ENCODE results near the gene SORCS2. TPM values are rescaled to one million over a fixed set of nuclear protein-coding genes. Genes with fewer than 3 reads are reported as not detected.

SORCS2 gene
- total RNA-seq, 2 experiments from 2014 or later: 0.07 to 0.15 TPM

DNA sequence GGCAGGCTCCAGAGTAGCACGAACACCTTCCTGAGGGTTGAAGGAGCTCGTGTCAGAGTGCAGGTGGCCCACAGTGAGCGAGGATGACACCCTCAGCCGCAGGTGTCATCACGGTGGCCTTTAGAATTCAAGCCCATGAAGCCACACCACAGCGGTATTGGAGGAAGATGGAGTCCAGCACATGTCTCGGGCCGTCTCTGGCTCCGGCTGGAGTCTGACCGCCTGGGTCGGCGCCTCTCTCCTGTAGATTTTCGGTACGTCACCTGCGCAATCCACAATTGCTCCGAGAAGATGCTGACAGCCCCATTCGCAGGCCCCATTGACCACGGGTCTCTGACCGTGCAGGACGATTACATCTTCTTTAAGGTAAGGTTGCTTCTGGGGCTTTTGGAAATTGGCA is 471.8 kb downstream of the SORCS2 start:
- Mint-ChIP-seq H3K36me3 (ENCODE audit: low read depth) (no peaks in the 10 kb centered on the region), H3K27ac (no peak overlapping the region), H3K27me3 (ENCODE audit: low read depth) (no peaks in the 10 kb centered on the region), H3K9me3 (no peaks in the 10 kb centered on the region), H3K4me1 (ENCODE audit: low read depth) (no peaks in the 10 kb centered on the region), H3K4me3 (no peak overlapping the region)
- DNase-seq: no peak
- CTCF ChIA-PET: no interaction called here
- intact Hi-C loops (cut with micrococcal nuclease): no loop called here

GRCh38 chr4:7665321-7665720 is 473.0 kb downstream of the SORCS2 start:
- DNase-seq: no peak
- intact Hi-C loops (cut with micrococcal nuclease): no loop called here
- no peaks in the 10 kb centered on the region for H3K9me3 Mint-ChIP-seq
- no peak overlapping the region for H3K4me3 Mint-ChIP-seq
- CTCF ChIA-PET: no interaction called here
- H3K36me3 Mint-ChIP-seq (ENCODE audit: low read depth): no peaks in the 10 kb centered on the region
- H3K27me3 Mint-ChIP-seq (ENCODE audit: low read depth): no peaks in the 10 kb centered on the region
- no peak overlapping the region for H3K27ac Mint-ChIP-seq
- no peaks in the 10 kb centered on the region for H3K4me1 Mint-ChIP-seq (ENCODE audit: low read depth)

DNA sequence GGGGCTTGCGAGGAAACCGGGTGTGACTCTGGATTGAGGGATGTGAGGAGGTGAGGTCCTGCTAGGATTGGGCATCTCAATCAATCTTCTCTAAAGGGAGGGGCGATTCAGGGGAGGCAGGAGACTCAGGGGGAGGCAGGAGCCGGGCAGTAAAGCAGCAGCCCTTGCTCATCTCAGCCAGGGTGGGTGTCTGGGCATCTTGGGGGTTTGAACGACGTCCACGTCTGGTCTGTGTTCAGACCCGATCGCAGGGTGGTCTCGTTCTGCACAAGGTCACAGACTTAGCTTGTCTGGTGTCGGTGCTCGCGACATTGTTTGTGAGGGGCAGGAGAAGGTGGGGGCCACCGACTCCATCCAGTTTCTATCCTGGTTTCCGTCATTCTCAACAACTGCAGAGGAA is 473.7 kb downstream of the SORCS2 start:
- DNase-seq: no peak
- intact Hi-C loops (cut with micrococcal nuclease): no loop called here
- no peaks in the 10 kb centered on the region for H3K36me3 Mint-ChIP-seq (ENCODE audit: low read depth)
- H3K27me3 Mint-ChIP-seq (ENCODE audit: low read depth): no peaks in the 10 kb centered on the region
- H3K27ac Mint-ChIP-seq: no peak overlapping the region
- CTCF ChIA-PET: no interaction called here
- H3K9me3 Mint-ChIP-seq: no peaks in the 10 kb centered on the region
- no peak overlapping the region for H3K4me3 Mint-ChIP-seq
- no peaks in the 10 kb centered on the region for H3K4me1 Mint-ChIP-seq (ENCODE audit: low read depth)

DNA sequence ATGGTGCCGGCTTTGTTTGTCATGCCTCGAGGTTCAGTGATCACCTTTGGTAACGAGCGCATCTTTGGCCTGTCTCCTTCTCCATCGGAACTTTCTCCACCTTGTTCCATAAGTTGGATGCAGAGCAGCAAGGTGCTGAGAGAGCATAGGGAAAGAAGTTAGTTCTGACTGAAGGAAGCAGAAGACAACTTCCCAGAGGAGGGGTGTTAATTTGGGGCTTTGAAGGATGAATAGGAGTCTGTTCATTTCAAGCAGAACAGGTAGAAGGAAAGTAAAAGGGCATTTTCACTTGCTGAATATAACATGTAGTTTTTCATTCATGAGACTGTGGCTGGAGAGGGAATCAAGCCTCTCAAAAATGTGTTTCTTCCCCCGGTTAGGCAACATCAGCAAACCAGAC is 474.4 kb downstream of the SORCS2 start:
- peaks cover 4% of the 10 kb centered on the region for H3K9me3 Mint-ChIP-seq
- no peak overlapping the region for H3K27ac Mint-ChIP-seq
- CTCF ChIA-PET: interaction anchor here (0.6 kb wide), 1 partner anchor 15 kb away, joined by 3 read pairs; no protein-coding TSS in a partner anchor
- H3K4me1 Mint-ChIP-seq (ENCODE audit: low read depth): no peaks in the 10 kb centered on the region
- intact Hi-C loops (cut with micrococcal nuclease): no loop called here
- no peaks in the 10 kb centered on the region for H3K36me3 Mint-ChIP-seq (ENCODE audit: low read depth)
- H3K27me3 Mint-ChIP-seq (ENCODE audit: low read depth): no peaks in the 10 kb centered on the region
- no peak for DNase-seq
- H3K4me3 Mint-ChIP-seq: no peak overlapping the region

DNA sequence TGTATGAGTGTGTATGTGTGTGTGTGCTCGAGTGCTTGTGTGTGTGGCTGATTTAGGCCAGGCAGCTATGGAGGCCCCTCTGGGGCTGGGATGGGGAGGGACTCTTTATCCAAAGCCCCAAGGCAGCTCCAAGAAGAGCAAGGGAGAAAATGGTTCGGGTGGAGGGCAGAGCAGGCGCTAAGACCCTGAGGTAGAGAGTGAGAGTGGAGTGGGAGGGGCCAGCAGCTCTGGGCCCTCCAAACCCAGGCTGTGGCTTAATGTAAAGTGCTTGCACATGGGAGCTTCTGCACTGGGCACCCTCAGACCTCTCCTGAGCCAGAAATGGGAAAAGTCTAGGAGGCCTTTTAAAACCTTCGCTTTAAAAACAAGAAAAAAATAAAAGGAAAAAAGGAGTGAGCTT is 475.9 kb downstream of the SORCS2 start:
- Mint-ChIP-seq H3K4me1 (ENCODE audit: low read depth) (no peaks in the 10 kb centered on the region), H3K9me3 (peaks cover 4% of the 10 kb centered on the region), H3K27ac (no peak overlapping the region), H3K36me3 (ENCODE audit: low read depth) (no peaks in the 10 kb centered on the region), H3K27me3 (ENCODE audit: low read depth) (no peaks in the 10 kb centered on the region), H3K4me3 (no peak overlapping the region)
- CTCF ChIA-PET: no interaction called here
- intact Hi-C loops (cut with micrococcal nuclease): no loop called here
- no peak for DNase-seq

GRCh38 chr4:7668826-7669225 is 476.5 kb downstream of the SORCS2 start:
- Mint-ChIP-seq H3K36me3 (ENCODE audit: low read depth) (no peaks in the 10 kb centered on the region), H3K9me3 (peaks cover 4% of the 10 kb centered on the region), H3K27ac (no peak overlapping the region), H3K4me1 (ENCODE audit: low read depth) (no peaks in the 10 kb centered on the region), H3K4me3 (no peak overlapping the region), H3K27me3 (ENCODE audit: low read depth) (no peaks in the 10 kb centered on the region)
- CTCF ChIA-PET: no interaction called here
- intact Hi-C loops (cut with micrococcal nuclease): no loop called here
- no peak for DNase-seq

DNA sequence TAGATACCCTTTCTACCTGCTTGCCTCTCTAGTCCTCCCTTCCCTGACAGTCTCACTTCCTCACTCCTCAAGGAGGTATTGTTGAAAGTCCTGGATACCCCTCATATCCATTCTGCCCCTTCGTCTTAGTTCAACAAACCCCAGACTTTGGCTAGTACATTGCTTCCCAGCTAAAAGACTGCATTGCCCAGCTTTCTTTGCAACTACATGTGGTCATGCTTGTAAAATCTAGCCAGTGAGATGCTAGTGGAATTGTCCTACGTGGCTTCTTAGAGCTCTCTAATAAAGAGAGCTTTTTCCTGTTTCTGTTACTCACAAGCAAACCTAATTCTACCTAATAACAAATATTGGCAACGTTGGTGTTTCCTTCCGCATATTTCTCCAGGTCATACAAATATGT is 480.3 kb downstream of the SORCS2 start:
- CTCF ChIA-PET: no interaction called here
- no peak overlapping the region for H3K27ac Mint-ChIP-seq

GRCh38 chr4:7673121-7673520 is 480.8 kb downstream of the SORCS2 start:
- no peak overlapping the region for H3K4me3 Mint-ChIP-seq

More for the DNA sequence above, 480.3 kb downstream of the SORCS2 start:
- H3K4me1 Mint-ChIP-seq (ENCODE audit: low read depth): no peaks in the 10 kb centered on the region
- peaks cover 4% of the 10 kb centered on the region for H3K9me3 Mint-ChIP-seq
- intact Hi-C loops (cut with micrococcal nuclease): no loop called here
- H3K27me3 Mint-ChIP-seq (ENCODE audit: low read depth): no peaks in the 10 kb centered on the region
- no peaks in the 10 kb centered on the region for H3K36me3 Mint-ChIP-seq (ENCODE audit: low read depth)
- no peak for DNase-seq
- H3K4me3 Mint-ChIP-seq: no peak overlapping the region

DNA sequence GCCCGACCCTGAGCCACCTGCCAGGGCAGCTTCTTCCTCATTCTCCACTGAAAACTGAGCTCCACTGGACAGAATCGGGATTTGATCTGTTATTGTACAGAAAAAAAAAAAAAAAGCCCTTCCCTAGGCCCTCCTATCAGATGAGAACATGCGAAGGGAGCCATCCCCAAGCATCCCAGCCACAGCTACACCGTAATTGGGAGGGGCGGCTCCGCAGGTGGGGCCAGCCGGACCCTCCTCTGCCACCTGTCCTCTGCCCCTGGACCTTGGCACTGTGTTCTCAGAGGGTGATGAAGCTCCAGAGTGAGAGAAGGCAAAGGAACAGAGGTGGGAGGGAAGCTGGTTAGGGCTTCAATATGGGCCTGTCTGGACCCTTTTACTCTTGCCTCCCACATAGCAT is 482.4 kb downstream of the SORCS2 start:
- H3K9me3 Mint-ChIP-seq: peaks cover 4% of the 10 kb centered on the region
- no peaks in the 10 kb centered on the region for H3K36me3 Mint-ChIP-seq (ENCODE audit: low read depth)
- intact Hi-C loops (cut with micrococcal nuclease): no loop called here
- no peak for DNase-seq
- no peak overlapping the region for H3K27ac Mint-ChIP-seq
- H3K4me1 Mint-ChIP-seq (ENCODE audit: low read depth): no peaks in the 10 kb centered on the region
- H3K4me3 Mint-ChIP-seq: no peak overlapping the region
- CTCF ChIA-PET: interaction anchor here (0.6 kb wide), 1 partner anchor 474 kb away, joined by 3 read pairs; no protein-coding TSS in a partner anchor
- no peaks in the 10 kb centered on the region for H3K27me3 Mint-ChIP-seq (ENCODE audit: low read depth)

More at GRCh38 chr4:7673121-7673520, 480.8 kb downstream of the SORCS2 start:
- no peaks in the 10 kb centered on the region for H3K4me1 Mint-ChIP-seq (ENCODE audit: low read depth)
- peaks cover 4% of the 10 kb centered on the region for H3K9me3 Mint-ChIP-seq
- H3K27me3 Mint-ChIP-seq (ENCODE audit: low read depth): no peaks in the 10 kb centered on the region
- intact Hi-C loops (cut with micrococcal nuclease): no loop called here
- DNase-seq: no peak
- CTCF ChIA-PET: no interaction called here
- no peak overlapping the region for H3K27ac Mint-ChIP-seq
- H3K36me3 Mint-ChIP-seq (ENCODE audit: low read depth): no peaks in the 10 kb centered on the region

DNA sequence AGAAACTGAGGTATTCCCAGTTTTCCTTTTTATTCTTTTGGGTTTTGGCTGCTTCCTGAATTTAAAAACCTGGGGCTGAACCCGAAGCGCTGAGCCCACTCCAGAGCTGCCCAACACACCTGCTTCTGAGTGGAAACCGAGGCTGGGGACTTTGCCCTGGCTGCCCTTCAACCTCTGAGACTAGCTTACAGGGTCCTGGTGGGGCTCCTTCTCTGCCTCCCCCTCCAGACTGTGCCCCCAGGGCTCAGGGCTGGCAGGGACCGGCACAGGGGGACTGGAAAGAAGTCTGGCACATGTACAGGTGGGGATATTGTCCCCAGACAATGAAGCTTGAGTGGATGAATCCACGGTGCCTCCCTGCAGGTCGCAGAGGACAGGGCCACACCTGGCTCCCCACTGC is 482.8 kb downstream of the SORCS2 start:
- no peak overlapping the region for H3K27ac Mint-ChIP-seq
- no peaks in the 10 kb centered on the region for H3K27me3 Mint-ChIP-seq (ENCODE audit: low read depth)
- H3K9me3 Mint-ChIP-seq: peaks cover 4% of the 10 kb centered on the region
- CTCF ChIA-PET: interaction anchor here (0.6 kb wide), 1 partner anchor 474 kb away, joined by 3 read pairs; no protein-coding TSS in a partner anchor
- DNase-seq: no peak
- no peaks in the 10 kb centered on the region for H3K36me3 Mint-ChIP-seq (ENCODE audit: low read depth)
- H3K4me1 Mint-ChIP-seq (ENCODE audit: low read depth): no peaks in the 10 kb centered on the region
- intact Hi-C loops (cut with micrococcal nuclease): no loop called here
- H3K4me3 Mint-ChIP-seq: no peak overlapping the region

DNA sequence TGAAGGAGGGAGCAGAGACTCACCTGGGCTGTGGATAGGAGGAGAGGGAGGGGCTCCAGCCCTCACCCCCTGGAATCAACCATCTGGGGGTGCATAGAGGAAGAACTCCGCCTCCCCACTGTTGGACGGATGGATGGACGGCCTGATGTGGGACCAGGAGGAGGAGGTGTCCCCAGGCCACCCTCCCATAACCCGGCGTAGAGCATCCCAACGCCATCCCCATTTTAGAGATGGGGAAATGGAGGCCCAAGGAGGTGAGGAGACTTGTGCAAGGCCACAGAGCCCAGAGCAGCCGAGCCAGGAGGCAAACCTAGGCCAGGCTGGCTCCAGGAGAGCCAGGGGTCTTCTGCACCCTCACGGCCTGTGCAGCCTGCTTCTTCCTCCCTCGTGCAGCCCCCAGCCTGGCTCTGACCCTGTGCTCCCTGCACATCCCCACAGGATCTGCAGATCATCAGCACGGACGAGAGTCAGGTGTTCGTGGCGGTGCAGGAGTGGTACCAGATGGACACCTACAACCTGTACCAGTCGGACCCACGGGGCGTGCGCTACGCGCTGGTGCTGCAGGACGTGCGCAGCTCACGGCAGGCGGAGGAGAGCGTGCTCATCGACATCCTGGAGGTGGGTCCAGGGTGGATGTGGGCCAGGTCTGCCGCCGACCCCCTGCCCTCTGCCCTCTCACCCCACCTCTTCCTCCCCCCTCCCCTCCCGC is 483.4 kb downstream of the SORCS2 start:
- H3K4me1 Mint-ChIP-seq (ENCODE audit: low read depth): no peaks in the 10 kb centered on the region
- no peak overlapping the region for H3K4me3 Mint-ChIP-seq
- no peak for DNase-seq
- H3K27ac Mint-ChIP-seq: no peak overlapping the region
- no peaks in the 10 kb centered on the region for H3K27me3 Mint-ChIP-seq (ENCODE audit: low read depth)
- intact Hi-C loops (cut with micrococcal nuclease): no loop called here
- H3K9me3 Mint-ChIP-seq: peaks cover 4% of the 10 kb centered on the region
- CTCF ChIA-PET: no interaction called here
- no peaks in the 10 kb centered on the region for H3K36me3 Mint-ChIP-seq (ENCODE audit: low read depth)

GRCh38 chr4:7676398-7676922 is 484.1 kb downstream of the SORCS2 start:
- CTCF ChIA-PET: interaction anchor here (0.7 kb wide), 1 partner anchor 22 kb away, joined by 3 read pairs; no protein-coding TSS in a partner anchor
- DNase-seq: no peak
- Mint-ChIP-seq H3K27ac (no peak overlapping the region), H3K9me3 (peaks cover 1% of the 10 kb centered on the region), H3K4me1 (ENCODE audit: low read depth) (no peaks in the 10 kb centered on the region), H3K36me3 (ENCODE audit: low read depth) (no peaks in the 10 kb centered on the region), H3K4me3 (no peak overlapping the region), H3K27me3 (ENCODE audit: low read depth) (no peaks in the 10 kb centered on the region)
- intact Hi-C loops (cut with micrococcal nuclease): no loop called here

DNA sequence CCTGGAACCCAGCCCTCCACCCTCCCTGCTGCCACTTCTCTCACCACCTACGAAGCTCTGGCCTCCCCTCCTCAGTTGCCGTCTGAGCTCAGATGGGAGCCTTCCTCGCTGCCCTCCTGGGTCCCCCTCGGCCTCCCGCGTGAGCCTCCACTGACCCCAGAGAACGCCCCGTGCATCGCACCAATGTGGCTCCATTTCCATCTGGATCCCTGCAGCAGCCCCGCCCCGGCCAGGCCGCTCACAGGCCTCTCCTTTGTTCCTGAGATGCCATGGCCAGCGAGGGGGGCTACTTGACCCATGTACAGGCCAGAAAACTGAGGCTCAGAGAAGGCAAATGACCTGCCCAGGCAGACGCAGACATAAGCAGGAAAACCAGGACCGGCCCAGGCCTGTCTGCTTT is 484.7 kb downstream of the SORCS2 start:
- CTCF ChIA-PET: interaction anchor here (0.7 kb wide), 1 partner anchor 21 kb away, joined by 3 read pairs; no protein-coding TSS in a partner anchor
- Mint-ChIP-seq H3K27me3 (ENCODE audit: low read depth) (no peaks in the 10 kb centered on the region), H3K27ac (no peak overlapping the region), H3K9me3 (no peaks in the 10 kb centered on the region), H3K36me3 (ENCODE audit: low read depth) (no peaks in the 10 kb centered on the region), H3K4me1 (ENCODE audit: low read depth) (no peaks in the 10 kb centered on the region), H3K4me3 (no peak overlapping the region)
- no peak for DNase-seq
- intact Hi-C loops (cut with micrococcal nuclease): no loop called here
